Glutamatergic neuron (in vitro differentiated cells): ENCODE measurements around the gene SIPA1L3. TPM values are rescaled to one million over a fixed set of nuclear protein-coding genes. Genes with fewer than 3 reads are reported as not detected.

Experiments
- DNase-seq: peaks from one replicate; pipeline ENCODE4 v3.0.0; 2022
- H3K27ac Mint-ChIP-seq: one replicate; pipeline ENCODE4 v1.8.0; 2020; ENCODE audit warnings: mild to moderate bottlenecking, mixed read lengths, inconsistent platforms; ENCODE audit not compliant: unreplicated experiment
- H3K27me3 Mint-ChIP-seq: one replicate; pipeline ENCODE4 v1.8.0; 2020; ENCODE audit warnings: mild to moderate bottlenecking, moderate library complexity, mixed read lengths, inconsistent platforms; ENCODE audit not compliant: unreplicated experiment
- H3K36me3 Mint-ChIP-seq: one replicate; pipeline ENCODE4 v1.8.0; 2020; ENCODE audit warnings: mild to moderate bottlenecking, mixed read lengths, inconsistent platforms; ENCODE audit not compliant: unreplicated experiment
- H3K4me1 Mint-ChIP-seq: one replicate; pipeline ENCODE4 v1.8.0; 2020; ENCODE audit warnings: mild to moderate bottlenecking, low read depth, mixed read lengths, inconsistent platforms; ENCODE audit not compliant: unreplicated experiment
- H3K4me3 Mint-ChIP-seq: one replicate; pipeline ENCODE4 v1.8.0; 2020; ENCODE audit warnings: mild to moderate bottlenecking, mixed read lengths, inconsistent platforms; ENCODE audit not compliant: unreplicated experiment
- H3K9me3 Mint-ChIP-seq: one replicate; pipeline ENCODE4 v1.8.0; 2020; ENCODE audit warnings: mild to moderate bottlenecking, moderate library complexity, mixed read lengths, inconsistent platforms; ENCODE audit not compliant: unreplicated experiment
- total RNA-seq: library from RNA; stranded (reverse); fragmentation: NEBNext Ultra II Directional; extraction: Animal tissue kit (Norgen Biotek cat#: 25700); gene quantifications from one replicate; pipeline ENCODE4 v1.2.1, GENCODE V29; 2021; ENCODE audit not compliant: unreplicated experiment
- TF ChIP-seq, protein P1 (sequence below): fragments of 200-600 bp; sonication (generic); IDR thresholded peaks from one replicate; pipeline ENCODE4 v1.5.0; 2021; ENCODE audit not compliant: partially characterized antibody, unreplicated experiment

The SIPA1L3 gene
- total RNA-seq, 1 donor from 2014 or later = 97.7 TPM

DNA sequence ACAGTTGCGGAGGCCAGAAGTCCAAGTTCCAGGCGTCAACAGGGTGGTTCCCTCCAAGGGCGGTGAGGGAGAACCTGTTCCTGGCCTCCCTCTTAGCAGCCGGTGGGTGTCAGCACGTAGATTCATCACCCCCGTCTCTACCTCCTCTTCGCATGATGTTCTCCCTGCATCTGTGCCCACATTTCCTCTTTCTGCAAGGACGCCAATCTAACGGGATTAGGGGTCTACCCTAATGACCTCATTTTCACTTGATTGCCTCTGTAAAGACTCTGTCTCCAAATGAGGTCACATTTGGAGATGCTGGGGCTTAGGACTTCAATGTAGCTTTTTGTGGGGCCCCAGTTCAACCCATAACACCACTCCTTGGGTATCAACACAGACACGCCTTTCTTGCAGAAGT is 278.6 kb downstream of the SIPA1L3 start:
- Mint-ChIP-seq H3K4me1 (peaks cover 8% of the 10 kb centered on the region), H3K4me3 (no peak overlapping the region), H3K9me3 (peaks cover 10% of the 10 kb centered on the region), H3K27me3 (peaks cover 6% of the 10 kb centered on the region), H3K36me3 (peaks cover 18% of the 10 kb centered on the region), H3K27ac (no peak overlapping the region)
- TF ChIP-seq, protein P1, sequence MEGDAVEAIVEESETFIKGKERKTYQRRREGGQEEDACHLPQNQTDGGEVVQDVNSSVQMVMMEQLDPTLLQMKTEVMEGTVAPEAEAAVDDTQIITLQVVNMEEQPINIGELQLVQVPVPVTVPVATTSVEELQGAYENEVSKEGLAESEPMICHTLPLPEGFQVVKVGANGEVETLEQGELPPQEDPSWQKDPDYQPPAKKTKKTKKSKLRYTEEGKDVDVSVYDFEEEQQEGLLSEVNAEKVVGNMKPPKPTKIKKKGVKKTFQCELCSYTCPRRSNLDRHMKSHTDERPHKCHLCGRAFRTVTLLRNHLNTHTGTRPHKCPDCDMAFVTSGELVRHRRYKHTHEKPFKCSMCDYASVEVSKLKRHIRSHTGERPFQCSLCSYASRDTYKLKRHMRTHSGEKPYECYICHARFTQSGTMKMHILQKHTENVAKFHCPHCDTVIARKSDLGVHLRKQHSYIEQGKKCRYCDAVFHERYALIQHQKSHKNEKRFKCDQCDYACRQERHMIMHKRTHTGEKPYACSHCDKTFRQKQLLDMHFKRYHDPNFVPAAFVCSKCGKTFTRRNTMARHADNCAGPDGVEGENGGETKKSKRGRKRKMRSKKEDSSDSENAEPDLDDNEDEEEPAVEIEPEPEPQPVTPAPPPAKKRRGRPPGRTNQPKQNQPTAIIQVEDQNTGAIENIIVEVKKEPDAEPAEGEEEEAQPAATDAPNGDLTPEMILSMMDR = no peak
- DNase-seq = no peak

GRCh38 chr19:38190061-38190460 is 283.1 kb downstream of the SIPA1L3 start:
- Mint-ChIP-seq H3K4me1 (peaks cover 2% of the 10 kb centered on the region), H3K4me3 (no peak overlapping the region), H3K27ac (no peak overlapping the region), H3K27me3 (peaks cover 2% of the 10 kb centered on the region), H3K36me3 (peaks cover 7% of the 10 kb centered on the region), H3K9me3 (peaks cover 5% of the 10 kb centered on the region)
- TF ChIP-seq, protein P1 = no peak
- DNase-seq = no peak

DNA sequence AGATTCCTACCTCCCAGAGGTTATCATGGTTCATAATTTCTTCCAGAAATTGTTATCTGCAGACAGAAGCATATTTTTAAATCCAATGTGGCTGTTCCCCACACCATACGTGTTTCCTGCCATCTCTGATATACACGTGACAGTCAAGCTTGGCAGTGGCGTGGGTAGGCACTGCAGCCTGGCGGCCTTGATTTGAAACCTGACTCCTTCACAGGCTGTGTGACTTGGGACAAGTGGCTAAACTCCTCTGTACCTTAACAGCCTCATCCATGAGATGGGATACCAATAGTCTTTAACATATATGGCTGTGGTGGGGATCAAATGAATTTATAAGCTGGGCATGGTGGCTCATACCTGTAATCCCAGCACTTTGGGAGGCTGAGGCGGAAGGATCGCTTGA is 283.8 kb downstream of the SIPA1L3 start:
- Mint-ChIP-seq H3K27ac (no peak overlapping the region), H3K36me3 (peaks cover 2% of the 10 kb centered on the region), H3K4me3 (no peak overlapping the region), H3K4me1 (peaks cover 2% of the 10 kb centered on the region), H3K27me3 (peaks cover 2% of the 10 kb centered on the region), H3K9me3 (peaks cover 5% of the 10 kb centered on the region)
- TF ChIP-seq, protein P1 = no peak
- DNase-seq = no peak

DNA sequence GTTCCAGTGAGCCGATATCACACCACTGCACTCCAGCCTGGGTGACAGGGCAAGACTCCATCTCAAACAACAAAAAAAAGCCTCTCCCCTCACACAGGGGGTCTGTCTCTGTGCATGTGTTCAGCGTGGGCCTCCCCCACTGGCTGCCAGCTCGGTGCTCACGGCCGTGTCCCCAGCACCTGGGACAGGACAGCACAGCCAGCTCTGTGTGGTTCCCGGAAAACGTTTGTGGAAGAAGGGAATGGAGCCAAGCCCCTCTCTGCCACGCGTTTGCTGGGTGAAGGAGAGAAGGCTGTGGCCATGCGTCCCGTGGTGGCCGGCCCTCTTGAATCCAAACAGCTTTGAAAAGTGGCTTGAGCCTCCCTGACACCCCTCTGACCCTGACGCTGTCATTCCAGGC is 284.7 kb downstream of the SIPA1L3 start:
- Mint-ChIP-seq H3K27ac (no peak overlapping the region), H3K4me3 (no peak overlapping the region), H3K36me3 (no peaks in the 10 kb centered on the region), H3K27me3 (peaks cover 2% of the 10 kb centered on the region), H3K4me1 (peaks cover 2% of the 10 kb centered on the region), H3K9me3 (peaks cover 10% of the 10 kb centered on the region)
- DNase-seq = no peak
- TF ChIP-seq, protein P1 = no peak

DNA sequence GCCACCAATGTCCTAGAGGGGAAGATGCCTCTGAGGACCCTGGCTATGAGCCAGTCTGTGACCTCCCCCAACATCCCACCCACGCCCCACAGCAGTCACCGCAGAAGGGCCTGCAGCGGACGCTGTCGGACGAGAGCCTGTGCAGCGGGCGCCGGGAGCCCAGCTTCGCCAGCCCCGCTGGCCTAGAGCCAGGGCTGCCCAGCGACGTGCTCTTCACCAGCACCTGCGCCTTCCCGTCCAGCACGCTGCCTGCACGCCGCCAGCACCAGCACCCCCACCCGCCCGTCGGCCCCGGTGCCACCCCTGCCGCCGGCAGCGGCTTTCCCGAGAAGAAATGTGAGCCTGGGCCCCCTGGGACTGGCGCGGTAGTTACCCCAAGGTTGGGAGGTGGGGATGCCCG is 286.4 kb downstream of the SIPA1L3 start:
- TF ChIP-seq, protein P1 = no peak
- Mint-ChIP-seq H3K27ac (no peak overlapping the region), H3K4me3 (no peak overlapping the region), H3K9me3 (peaks cover 10% of the 10 kb centered on the region), H3K27me3 (peaks cover 6% of the 10 kb centered on the region), H3K4me1 (peaks cover 2% of the 10 kb centered on the region), H3K36me3 (no peaks in the 10 kb centered on the region)
- DNase-seq = no peak
